ENCODE data around the gene EBLN2. TPM values are rescaled to one million over a fixed set of nuclear protein-coding genes. Genes with fewer than 3 reads are reported as not detected.

EBLN2 gene
- total RNA-seq, 1 experiment from 2014 or later, result 8.4 TPM

DNA sequence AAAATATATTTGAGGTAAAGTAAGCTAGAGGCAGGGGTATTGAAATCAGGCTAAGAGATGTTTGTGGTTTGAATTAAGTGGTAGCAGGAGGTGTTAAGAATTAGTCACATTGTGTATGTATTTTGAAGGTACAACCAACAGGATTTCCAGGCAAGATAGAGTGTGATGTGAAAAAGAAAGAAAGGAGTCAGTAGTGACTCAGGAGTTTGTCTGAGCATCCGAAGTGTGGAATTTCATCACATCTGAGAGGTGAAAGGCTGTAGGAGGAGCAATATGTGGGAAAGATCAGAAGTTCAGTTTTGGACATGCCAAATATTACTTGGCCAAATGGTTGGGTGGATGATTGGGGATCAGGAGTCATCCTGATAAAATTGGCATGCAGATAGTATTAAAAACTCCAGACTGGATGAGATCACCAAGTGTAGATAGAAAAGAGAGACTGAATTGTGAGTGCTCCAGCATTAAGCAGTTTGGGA lies 32.1 kb upstream of the EBLN2 start:
- Mint-ChIP-seq H3K27ac (ENCODE audit: unreplicated experiment) (peak overlapping the region; percentile 50), H3K36me3 (ENCODE audit: insufficient read depth, unreplicated experiment) (peaks cover 17% of the 10 kb centered on the region), H3K4me3 (ENCODE audit: low read depth, unreplicated experiment) (no peak overlapping the region), H3K27me3 (ENCODE audit: unreplicated experiment) (no peaks in the 10 kb centered on the region), H3K4me1 (ENCODE audit: low read depth, unreplicated experiment) (peaks cover 49% of the 10 kb centered on the region), H3K9me3 (ENCODE audit: low read depth, unreplicated experiment) (peaks cover 3% of the 10 kb centered on the region)
- TF ChIP-seq, protein P1, sequence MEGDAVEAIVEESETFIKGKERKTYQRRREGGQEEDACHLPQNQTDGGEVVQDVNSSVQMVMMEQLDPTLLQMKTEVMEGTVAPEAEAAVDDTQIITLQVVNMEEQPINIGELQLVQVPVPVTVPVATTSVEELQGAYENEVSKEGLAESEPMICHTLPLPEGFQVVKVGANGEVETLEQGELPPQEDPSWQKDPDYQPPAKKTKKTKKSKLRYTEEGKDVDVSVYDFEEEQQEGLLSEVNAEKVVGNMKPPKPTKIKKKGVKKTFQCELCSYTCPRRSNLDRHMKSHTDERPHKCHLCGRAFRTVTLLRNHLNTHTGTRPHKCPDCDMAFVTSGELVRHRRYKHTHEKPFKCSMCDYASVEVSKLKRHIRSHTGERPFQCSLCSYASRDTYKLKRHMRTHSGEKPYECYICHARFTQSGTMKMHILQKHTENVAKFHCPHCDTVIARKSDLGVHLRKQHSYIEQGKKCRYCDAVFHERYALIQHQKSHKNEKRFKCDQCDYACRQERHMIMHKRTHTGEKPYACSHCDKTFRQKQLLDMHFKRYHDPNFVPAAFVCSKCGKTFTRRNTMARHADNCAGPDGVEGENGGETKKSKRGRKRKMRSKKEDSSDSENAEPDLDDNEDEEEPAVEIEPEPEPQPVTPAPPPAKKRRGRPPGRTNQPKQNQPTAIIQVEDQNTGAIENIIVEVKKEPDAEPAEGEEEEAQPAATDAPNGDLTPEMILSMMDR (IDR thresholded peaks at IDR 0.05; ENCODE audit: unreplicated experiment), result no peak
- intact Hi-C loops (cut with micrococcal nuclease; ENCODE audit: unreplicated experiment), result no loop called here
- DNase-seq, result no peak
- CTCF ChIA-PET, result no interaction called here
- BruUV-seq (replicated peaks), result no TSS peak

DNA sequence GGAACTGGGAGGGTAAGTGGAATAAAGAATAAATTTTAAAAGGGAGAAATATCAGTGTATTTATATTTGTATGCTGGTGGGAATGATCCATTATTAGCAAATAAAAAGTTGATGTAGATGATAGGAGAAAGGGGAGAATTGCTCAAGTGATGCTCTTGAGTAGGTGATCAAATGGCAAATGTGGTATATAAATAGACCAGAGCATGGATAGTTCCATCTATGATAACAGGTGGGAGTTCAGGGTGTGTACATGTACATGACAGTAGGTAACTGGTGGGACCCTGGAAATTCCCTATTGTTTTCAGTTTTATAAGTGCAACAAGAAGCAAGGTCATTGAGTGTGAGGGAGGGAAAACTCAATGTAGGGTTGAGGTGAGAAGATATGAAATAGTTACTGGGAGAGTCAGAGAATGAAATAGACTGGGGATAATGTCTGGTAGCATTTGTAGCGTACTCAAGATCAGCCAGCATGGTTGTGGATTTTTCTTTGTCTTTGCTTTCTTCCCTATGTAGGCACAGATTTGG lies 31.3 kb upstream of the EBLN2 start:
- H3K27me3 Mint-ChIP-seq (ENCODE audit: unreplicated experiment), result no peaks in the 10 kb centered on the region
- TF ChIP-seq, protein P1 (IDR thresholded peaks at IDR 0.05; ENCODE audit: unreplicated experiment), result no peak
- peak overlapping the region; percentile 29 for H3K27ac Mint-ChIP-seq (ENCODE audit: unreplicated experiment)
- no peak overlapping the region for H3K4me3 Mint-ChIP-seq (ENCODE audit: low read depth, unreplicated experiment)
- H3K4me1 Mint-ChIP-seq (ENCODE audit: low read depth, unreplicated experiment), result peaks cover 41% of the 10 kb centered on the region
- H3K9me3 Mint-ChIP-seq (ENCODE audit: low read depth, unreplicated experiment), result peaks cover 3% of the 10 kb centered on the region
- CTCF ChIA-PET, result no interaction called here
- no peak for DNase-seq
- H3K36me3 Mint-ChIP-seq (ENCODE audit: insufficient read depth, unreplicated experiment), result peaks cover 13% of the 10 kb centered on the region
- BruUV-seq (replicated peaks), result no TSS peak
- intact Hi-C loops (cut with micrococcal nuclease; ENCODE audit: unreplicated experiment), result no loop called here

DNA sequence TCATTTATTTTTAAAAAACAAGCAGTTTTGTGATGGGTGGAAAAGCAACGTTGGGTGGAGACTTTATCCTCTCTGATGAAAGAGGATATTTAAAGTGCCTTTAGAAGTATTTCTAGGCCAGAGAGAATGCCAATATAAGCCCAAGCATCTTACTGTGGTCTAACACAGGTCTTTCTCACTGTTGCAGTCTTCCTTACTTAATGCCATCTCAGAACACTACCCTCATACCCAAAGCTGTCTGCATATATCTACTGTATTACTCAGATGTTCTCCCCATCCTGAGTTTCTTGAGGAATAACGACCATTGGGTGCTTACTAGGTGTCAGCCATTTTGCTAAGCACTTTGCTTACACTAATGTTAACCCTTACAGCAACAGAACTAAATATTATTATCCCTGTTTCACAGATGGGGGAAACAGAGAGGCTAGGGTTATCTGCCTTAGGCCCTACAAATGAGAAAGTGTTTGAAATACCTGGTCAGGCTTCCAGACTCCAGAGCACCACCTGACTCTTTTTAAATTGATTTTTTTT lies 29.8 kb upstream of the EBLN2 start:
- Mint-ChIP-seq H3K27me3 (ENCODE audit: unreplicated experiment) (no peaks in the 10 kb centered on the region), H3K4me3 (ENCODE audit: low read depth, unreplicated experiment) (no peak overlapping the region), H3K9me3 (ENCODE audit: low read depth, unreplicated experiment) (peaks cover 3% of the 10 kb centered on the region), H3K36me3 (ENCODE audit: insufficient read depth, unreplicated experiment) (peaks cover 15% of the 10 kb centered on the region), H3K4me1 (ENCODE audit: low read depth, unreplicated experiment) (peaks cover 34% of the 10 kb centered on the region), H3K27ac (ENCODE audit: unreplicated experiment) (no peak overlapping the region)
- CTCF ChIA-PET, result no interaction called here
- intact Hi-C loops (cut with micrococcal nuclease; ENCODE audit: unreplicated experiment), result no loop called here
- no TSS peak for BruUV-seq (replicated peaks)
- TF ChIP-seq, protein P1 (IDR thresholded peaks at IDR 0.05; ENCODE audit: unreplicated experiment), result no peak
- no peak for DNase-seq

DNA sequence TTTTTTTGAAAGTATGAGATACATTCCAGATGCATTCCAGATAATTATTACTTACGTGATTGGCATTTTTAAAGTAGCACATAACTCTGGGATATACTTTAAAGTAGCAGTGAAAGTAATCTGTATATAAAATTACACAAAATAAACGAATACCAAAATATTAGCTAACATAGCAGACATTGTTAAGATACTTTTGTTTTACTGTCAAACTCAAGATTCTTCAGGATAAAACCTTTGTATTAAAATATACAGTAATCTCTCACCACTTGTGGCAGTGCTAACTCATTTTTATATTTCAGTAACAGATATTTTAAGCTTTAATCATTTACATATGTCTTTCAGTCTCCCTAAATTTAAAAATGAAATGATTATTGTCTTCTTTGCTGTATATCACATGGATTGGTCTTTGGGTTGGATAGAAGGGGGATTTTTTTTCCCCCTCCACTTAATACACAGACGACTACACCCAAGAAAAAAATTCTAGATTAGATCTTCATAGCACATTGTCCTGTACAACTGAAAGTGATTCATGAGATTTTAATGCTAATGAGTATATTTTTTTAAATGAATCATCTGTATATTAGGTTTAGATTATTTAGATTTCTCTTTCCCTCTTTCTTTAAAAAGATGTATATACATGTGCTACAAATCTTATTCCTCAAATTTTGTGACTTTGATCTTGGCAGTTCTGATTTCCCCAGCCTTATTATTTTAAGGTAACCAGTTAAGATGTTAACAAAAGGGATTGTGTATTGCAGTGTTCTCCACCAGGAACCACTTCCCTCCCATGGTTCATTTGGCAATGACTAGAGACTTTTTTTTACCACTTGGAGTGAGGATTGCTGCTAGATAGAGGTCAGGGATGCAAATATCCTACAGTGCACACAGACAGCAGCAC lies 24.5 kb upstream of the EBLN2 start:
- CTCF ChIA-PET, result no interaction called here
- Mint-ChIP-seq H3K36me3 (ENCODE audit: insufficient read depth, unreplicated experiment) (peaks cover 15% of the 10 kb centered on the region), H3K27me3 (ENCODE audit: unreplicated experiment) (no peaks in the 10 kb centered on the region), H3K27ac (ENCODE audit: unreplicated experiment) (peak overlapping the region; percentile 56), H3K9me3 (ENCODE audit: low read depth, unreplicated experiment) (no peaks in the 10 kb centered on the region), H3K4me1 (ENCODE audit: low read depth, unreplicated experiment) (peaks cover 43% of the 10 kb centered on the region), H3K4me3 (ENCODE audit: low read depth, unreplicated experiment) (no peak overlapping the region)
- TF ChIP-seq, protein P1 (IDR thresholded peaks at IDR 0.05; ENCODE audit: unreplicated experiment), result no peak
- no TSS peak for BruUV-seq (replicated peaks)
- intact Hi-C loops (cut with micrococcal nuclease; ENCODE audit: unreplicated experiment), result loop anchor here (2.0 kb wide), 1 partner anchor 14 kb away; no protein-coding TSS in a partner anchor
- no peak for DNase-seq
